ENCODE results near the gene CST5.

CST5 gene

GRCh38 chr20:23856226-23856625 is 23.3 kb downstream of the CST5 start:
- Histone ChIP-seq H3K79me2 (ENCODE audit: insufficient read depth, low read length) (no peaks in the 10 kb centered on the region), H3K4me3 (ENCODE audit: low read depth, low read length, poor library complexity, severe bottlenecking) (no peak overlapping the region), H4K20me1 (ENCODE audit: insufficient read depth, low read length) (no peaks in the 10 kb centered on the region), H3K4me2 (ENCODE audit: low read length) (no peak overlapping the region), H3K36me3 (ENCODE audit: insufficient read depth, low read length) (no peaks in the 10 kb centered on the region), H3K9ac (ENCODE audit: low read length) (no peak overlapping the region), H3K27ac (ENCODE audit: low read depth, low read length, poor library complexity, severe bottlenecking) (no peak overlapping the region), H3K27me3 (ENCODE audit: insufficient read depth, low read length) (no peaks in the 10 kb centered on the region), H3K9me3 (ENCODE audit: low read length) (no peaks in the 10 kb centered on the region), H3K9me2 (ENCODE audit: low read depth, low read length) (no peaks in the 10 kb centered on the region), H3K4me1 (ENCODE audit: insufficient read depth, low read length, severe bottlenecking) (no peaks in the 10 kb centered on the region), H3F3A (ENCODE audit: insufficient read depth, low read length) (no peaks in the 10 kb centered on the region), H2AFZ (ENCODE audit: low read length) (no peak overlapping the region)
- TF ChIP-seq CTCF (IDR thresholded peaks at IDR 0.05; ENCODE audit: low read length): no peak
- TF ChIP-seq EZH2 (IDR thresholded peaks at IDR 0.05; ENCODE audit: borderline replicate concordance, low read length): no peak

DNA sequence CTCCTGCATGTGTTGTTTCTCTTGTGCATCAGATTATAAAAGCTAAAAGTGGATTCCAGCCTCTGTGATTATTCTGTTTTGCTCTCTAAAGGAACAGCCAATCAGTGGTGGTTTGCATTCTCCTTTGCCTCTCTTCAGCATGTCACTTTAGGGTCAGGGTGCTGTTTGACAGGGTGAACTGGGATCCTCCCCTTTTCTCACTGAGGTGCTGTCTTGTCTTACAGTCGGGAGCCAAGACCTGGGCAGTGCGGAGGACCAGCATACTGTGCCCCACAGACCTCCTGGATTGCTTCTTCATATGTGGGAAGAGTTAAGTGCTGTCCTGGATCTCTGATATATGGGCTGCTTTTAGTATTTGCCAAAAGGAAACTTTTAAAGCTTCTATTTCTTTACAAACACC is 37.9 kb downstream of the CST5 start:
- no peak overlapping the region for H2AFZ ChIP-seq (ENCODE audit: low read length)
- no peaks in the 10 kb centered on the region for H3K79me2 ChIP-seq (ENCODE audit: insufficient read depth, low read length)
- H3K27me3 ChIP-seq (ENCODE audit: insufficient read depth, low read length): no peaks in the 10 kb centered on the region
- H3F3A ChIP-seq (ENCODE audit: insufficient read depth, low read length): no peaks in the 10 kb centered on the region
- no peaks in the 10 kb centered on the region for H4K20me1 ChIP-seq (ENCODE audit: insufficient read depth, low read length)
- no peak overlapping the region for H3K9ac ChIP-seq (ENCODE audit: low read length)
- H3K4me2 ChIP-seq (ENCODE audit: low read length): no peak overlapping the region
- H3K4me3 ChIP-seq (ENCODE audit: low read depth, low read length, poor library complexity, severe bottlenecking): no peak overlapping the region
- TF ChIP-seq CTCF (IDR thresholded peaks at IDR 0.05; ENCODE audit: low read length) (no peak), EZH2 (IDR thresholded peaks at IDR 0.05; ENCODE audit: borderline replicate concordance, low read length) (no peak)
- H3K9me2 ChIP-seq (ENCODE audit: low read depth, low read length): no peaks in the 10 kb centered on the region
- no peaks in the 10 kb centered on the region for H3K36me3 ChIP-seq (ENCODE audit: insufficient read depth, low read length)
- H3K9me3 ChIP-seq (ENCODE audit: low read length): no peaks in the 10 kb centered on the region
- no peaks in the 10 kb centered on the region for H3K4me1 ChIP-seq (ENCODE audit: insufficient read depth, low read length, severe bottlenecking)
- H3K27ac ChIP-seq (ENCODE audit: low read depth, low read length, poor library complexity, severe bottlenecking): no peak overlapping the region

- H3K27ac ChIP-seq (ENCODE audit: low read depth, low read length, poor library complexity, severe bottlenecking): no peak overlapping the region
- H3K4me2 ChIP-seq (ENCODE audit: low read length): no peak overlapping the region
- no peak overlapping the region for H2AFZ ChIP-seq (ENCODE audit: low read length)
- no peaks in the 10 kb centered on the region for H3K9me2 ChIP-seq (ENCODE audit: low read depth, low read length)
- H3K9ac ChIP-seq (ENCODE audit: low read length): no peak overlapping the region
- no peaks in the 10 kb centered on the region for H3K27me3 ChIP-seq (ENCODE audit: insufficient read depth, low read length)
- no peaks in the 10 kb centered on the region for H4K20me1 ChIP-seq (ENCODE audit: insufficient read depth, low read length)
- no peaks in the 10 kb centered on the region for H3K9me3 ChIP-seq (ENCODE audit: low read length)
- H3F3A ChIP-seq (ENCODE audit: insufficient read depth, low read length): no peaks in the 10 kb centered on the region
- no peaks in the 10 kb centered on the region for H3K36me3 ChIP-seq (ENCODE audit: insufficient read depth, low read length)
- no peak overlapping the region for H3K4me3 ChIP-seq (ENCODE audit: low read depth, low read length, poor library complexity, severe bottlenecking)
- no peaks in the 10 kb centered on the region for H3K4me1 ChIP-seq (ENCODE audit: insufficient read depth, low read length, severe bottlenecking)
- H3K79me2 ChIP-seq (ENCODE audit: insufficient read depth, low read length): no peaks in the 10 kb centered on the region
- no peak for TF ChIP-seq EZH2 (IDR thresholded peaks at IDR 0.05; ENCODE audit: borderline replicate concordance, low read length)
- no peak for TF ChIP-seq CTCF (IDR thresholded peaks at IDR 0.05; ENCODE audit: low read length)
These were observed 43.8 kb downstream of the CST5 start for GRCh38 chr20:23835716-23836115.

Data from OCI-LY1 (cell line).